ENCODE results near the gene TMTC2.

TMTC2 gene

GRCh38 chr12:83156815-83157214, 470.1 kb downstream of the TMTC2 start:
- DNase-seq, result no peak

GRCh38 chr12:83157604-83158003, 470.9 kb downstream of the TMTC2 start:
- DNase-seq, result no peak

- DNase-seq, result no peak
Measured at GRCh38 chr12:83158613-83159207, 472.0 kb downstream of the TMTC2 start.

- DNase-seq, result no peak
Measured at GRCh38 chr12:83161456-83161855, 474.8 kb downstream of the TMTC2 start.

- DNase-seq, result no peak
Measured at GRCh38 chr12:83168751-83169150, 482.0 kb downstream of the TMTC2 start.

- DNase-seq, result no peak
Measured at GRCh38 chr12:83172441-83172840, 485.7 kb downstream of the TMTC2 start.

GRCh38 chr12:83172866-83173649, 486.4 kb downstream of the TMTC2 start:
- no peak for DNase-seq

- no peak for DNase-seq
Measured at GRCh38 chr12:83179999-83180398, 493.3 kb downstream of the TMTC2 start.

- no peak for DNase-seq
Measured at GRCh38 chr12:83181074-83181473, 494.4 kb downstream of the TMTC2 start.

- DNase-seq, result no peak
Measured at GRCh38 chr12:83183132-83183531, 496.4 kb downstream of the TMTC2 start.

All from stimulated activated CD8-positive, alpha-beta memory T cell treated with anti-CD3 and anti-CD28 coated beads, Interleukin-4, amount 100 ng/mL, for 48 hours (primary cell).